Epidermal melanocyte (primary cell): ENCODE measurements around the gene ITPKC.
"Not testable (repeated sequence)": the region's sequence is repeated elsewhere in the genome, so short reads cannot be mapped to it uniquely, and the experiment has no call there.

Source experiments
- DNase-seq: peaks from one replicate; pipeline ENCODE4 v3.0.0; 2011; ENCODE audit warnings: low spot score; ENCODE audit not compliant: insufficient read length

ITPKC gene

GRCh38 chr19:40759352-40759751 is 42.4 kb downstream of the ITPKC start:
- DNase-seq = no peak

- no peak for DNase-seq
These were observed 46.0 kb downstream of the ITPKC start for GRCh38 chr19:40762754-40763470.

- no peak for DNase-seq
These were observed 46.6 kb downstream of the ITPKC start for GRCh38 chr19:40763526-40763925.

DNA sequence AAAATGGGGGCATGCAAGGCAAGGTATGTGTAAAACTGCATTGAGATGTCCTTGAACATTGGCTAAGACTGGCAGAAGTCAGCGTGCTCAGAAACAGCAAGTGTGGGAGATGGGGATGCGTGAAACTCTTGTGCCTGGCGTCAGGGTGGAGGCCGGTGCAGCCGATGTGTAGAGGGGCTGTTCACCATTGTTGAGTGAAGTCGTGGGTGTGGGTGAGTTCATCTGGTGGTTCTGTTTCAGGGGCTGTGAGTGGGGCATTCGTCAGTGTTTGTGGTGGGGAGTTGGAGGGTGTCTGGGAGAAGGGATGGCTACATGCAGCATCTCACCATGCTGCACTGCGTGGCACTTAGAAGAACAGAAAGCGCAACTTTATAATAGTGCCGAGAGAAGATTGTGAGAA is 47.1 kb downstream of the ITPKC start:
- no peak for DNase-seq

- DNase-seq = not testable (repeated sequence)
These were observed 49.5 kb downstream of the ITPKC start for GRCh38 chr19:40766385-40766784.

- DNase-seq = no peak
These were observed 52.0 kb downstream of the ITPKC start for GRCh38 chr19:40768869-40769268.

DNA sequence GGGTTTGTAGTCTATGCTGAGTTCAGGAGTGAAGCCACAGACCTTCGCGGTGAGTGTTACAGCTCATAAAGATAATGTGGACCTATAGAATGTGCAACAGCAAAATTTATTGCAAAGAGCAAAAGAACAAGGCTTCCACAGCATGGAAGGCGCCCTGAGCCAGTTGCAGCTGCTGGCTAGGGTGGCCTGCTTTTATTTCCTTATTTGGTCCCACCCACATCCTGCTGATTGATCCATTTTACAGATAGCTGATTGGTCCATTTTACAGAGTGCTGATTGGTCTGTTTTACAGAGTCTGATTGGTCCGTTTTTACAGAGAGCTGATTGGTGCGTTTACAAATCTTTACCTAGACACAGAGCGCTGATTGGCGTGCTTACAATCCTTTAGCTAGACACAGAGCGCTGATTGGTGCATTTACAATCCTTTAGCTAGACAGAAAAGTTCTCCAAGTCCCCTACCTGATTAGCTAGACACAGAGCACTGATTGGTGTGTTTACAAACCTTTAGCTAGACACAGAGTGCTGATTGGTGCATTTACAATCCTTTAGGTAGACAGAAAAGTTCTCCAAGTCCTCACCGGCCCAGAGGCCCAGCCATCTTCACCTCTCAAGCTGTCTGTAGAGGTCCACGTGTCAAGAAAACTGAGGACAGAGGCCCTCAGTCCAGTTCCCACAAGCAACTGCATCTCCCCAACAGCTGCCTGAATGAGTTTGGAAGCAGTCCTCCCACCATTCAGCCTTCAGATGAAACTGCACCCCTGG is 54.4 kb downstream of the ITPKC start:
- DNase-seq = not testable (repeated sequence)

DNA sequence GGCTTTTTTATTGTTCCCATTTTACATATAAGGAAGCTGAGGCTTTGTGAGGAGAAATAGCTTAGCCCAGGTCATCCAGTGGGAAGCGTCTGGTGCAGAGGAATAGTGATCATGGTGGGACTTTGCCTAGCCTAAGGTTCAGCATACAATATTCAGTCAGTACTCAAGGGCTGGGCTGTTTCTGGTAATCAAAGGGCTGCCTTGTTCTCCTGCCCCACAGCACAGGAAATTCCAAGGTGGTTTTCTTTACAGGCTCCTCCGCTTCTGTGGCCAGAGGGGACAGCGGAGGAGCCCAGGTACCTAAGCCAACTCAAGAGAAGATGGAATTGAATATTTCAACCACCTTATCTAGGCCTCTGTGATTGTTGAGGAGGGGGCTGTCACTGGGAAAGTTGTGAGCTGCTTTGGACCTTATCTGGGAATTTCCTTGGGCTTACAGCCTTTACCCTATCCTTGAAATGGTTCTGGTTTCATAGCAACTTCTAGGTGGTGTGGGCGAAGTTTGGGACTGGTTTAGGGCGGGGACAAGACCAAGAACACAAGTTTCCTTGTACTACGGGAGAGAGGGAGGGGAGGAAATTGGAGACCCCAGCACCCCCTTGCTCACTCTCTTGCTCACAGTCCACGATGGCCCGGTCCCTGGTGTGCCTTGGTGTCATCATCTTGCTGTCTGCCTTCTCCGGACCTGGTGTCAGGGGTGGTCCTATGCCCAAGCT is 58.2 kb downstream of the ITPKC start, which contains the start of gene MIA:
TSS of gene MIA (plus strand) at position 606 of the 716 bp plus-strand sequence. CDS start at position 628, 22 bp downstream.
- DNase-seq = no peak

- no peak for DNase-seq
These were observed 58.7 kb downstream of the ITPKC start for GRCh38 chr19:40775632-40776022.

GRCh38 chr19:40776364-40776763 is 59.5 kb downstream of the ITPKC start:
- DNase-seq = no peak

- peak; percentile 83 for DNase-seq
These were observed 60.2 kb downstream of the ITPKC start for GRCh38 chr19:40776932-40777644.

DNA sequence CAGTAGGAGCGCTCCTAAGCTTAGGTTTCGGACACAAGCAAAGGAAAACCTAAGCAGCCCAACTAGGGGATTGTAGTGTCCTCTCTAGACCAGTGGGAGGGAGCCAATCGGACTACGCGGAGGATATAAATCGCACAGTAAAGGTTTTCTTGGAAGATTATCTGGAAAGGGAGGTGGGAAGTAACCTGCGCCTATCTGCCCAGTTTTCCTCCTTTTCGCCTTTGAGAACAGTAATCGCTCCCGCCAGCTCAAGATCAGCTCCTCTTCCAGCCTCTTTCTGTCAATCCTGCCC is 60.7 kb downstream of the ITPKC start:
- no peak for DNase-seq

GRCh38 chr19:40777937-40778705 is 61.2 kb downstream of the ITPKC start, which contains the start of gene RAB4B:
TSS of gene RAB4B (plus strand) at chr19:40778247. CDS start at chr19:40778376, 129 bp downstream.
- peak; percentile 91 for DNase-seq

GRCh38 chr19:40778706-40779284 is 61.9 kb downstream of the ITPKC start:
- DNase-seq = no peak

DNA sequence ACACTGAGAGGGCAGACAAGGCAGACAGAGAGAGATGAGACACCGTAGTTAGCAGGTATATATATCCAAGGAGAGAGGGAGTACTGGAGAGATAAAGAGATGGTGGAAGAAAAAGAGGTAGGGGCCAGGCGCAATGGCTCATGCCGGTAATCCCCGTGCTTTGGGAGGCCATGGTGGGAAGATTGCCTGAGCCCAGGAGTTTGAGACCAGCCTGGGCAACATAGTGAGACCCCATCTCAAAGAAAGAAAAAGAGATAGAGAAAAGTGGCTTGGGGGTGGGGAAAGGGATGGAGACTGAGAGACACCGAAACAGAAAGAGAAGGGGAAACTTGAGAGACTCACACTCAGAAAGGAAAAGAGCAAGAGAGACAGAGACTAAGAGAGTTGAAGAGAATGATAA is 63.7 kb downstream of the ITPKC start:
- no peak for DNase-seq

DNA sequence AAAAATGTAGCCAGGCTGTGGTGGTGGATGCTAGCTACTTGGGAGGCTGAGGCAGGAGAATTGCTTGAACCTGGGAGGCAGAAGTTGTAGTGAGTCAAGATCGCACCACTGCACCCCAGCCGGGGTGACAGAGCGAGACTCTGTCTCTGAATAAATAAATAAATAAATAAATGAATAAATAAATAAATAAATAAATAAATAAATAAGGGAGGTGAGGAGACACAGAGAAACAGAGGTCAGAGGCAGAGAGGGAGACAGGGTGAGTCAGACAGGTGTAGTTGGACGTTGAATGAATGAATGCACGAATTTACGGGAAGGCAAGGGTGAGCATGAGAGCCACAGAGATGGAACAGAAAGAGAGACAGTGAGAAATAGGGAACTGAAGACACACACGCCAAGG is 64.2 kb downstream of the ITPKC start:
- DNase-seq = no peak

- DNase-seq = no peak
These were observed 66.8 kb downstream of the ITPKC start for GRCh38 chr19:40783711-40784110.

GRCh38 chr19:40784146-40784545 is 67.2 kb downstream of the ITPKC start:
- DNase-seq = not testable (repeated sequence)

GRCh38 chr19:40785526-40785925 is 68.6 kb downstream of the ITPKC start:
- no peak for DNase-seq
